Activated T-helper 1 cell treated with anti-CD3 and anti-CD28 coated beads, Interleukin-12 subunit alpha, Interleukin-12 subunit beta, Interleukin-2, Interleukin-4 antibody, amounts not matched to agents 30 ng/mL and 10 ng/mL and 1 ng/mL, durations not matched to agents 14 hours and 24 hours and 36 hours (primary cell): ENCODE measurements around the gene PEX16. TPM values are rescaled to one million over a fixed set of nuclear protein-coding genes. Genes with fewer than 3 reads are reported as not detected.
A peak's percentile ranks its signal among the peaks of the same experiment; 100 is the strongest.

Experiments used
- DNase-seq: peaks from one replicate; pipeline ENCODE4 v3.0.0; 2021; ENCODE audit warnings: low spot score
- H3K27ac Mint-ChIP-seq: one replicate; pipeline ENCODE4 v1.8.0; 2021; ENCODE audit warnings: mild to moderate bottlenecking, mixed read lengths
- H3K27me3 Mint-ChIP-seq: one replicate; pipeline ENCODE4 v1.8.0; 2022; ENCODE audit warnings: mild to moderate bottlenecking, moderate library complexity, mixed read lengths; ENCODE audit not compliant: insufficient read depth
- H3K36me3 Mint-ChIP-seq: one replicate; pipeline ENCODE4 v1.8.0; 2021; ENCODE audit warnings: low read depth, mixed read lengths
- H3K4me1 Mint-ChIP-seq: one replicate; pipeline ENCODE4 v1.8.0; 2021; ENCODE audit warnings: low read depth, mixed read lengths
- H3K4me3 Mint-ChIP-seq: one replicate; pipeline ENCODE4 v1.8.0; 2021; ENCODE audit warnings: mild to moderate bottlenecking, moderate library complexity, mixed read lengths
- H3K9me3 Mint-ChIP-seq: one replicate; pipeline ENCODE4 v1.8.0; 2021; ENCODE audit warnings: mixed read lengths
- intact Hi-C: fragments of 100-400 bp; cut with micrococcal nuclease; formaldehyde crosslinking; loops from one replicate; pipeline ENCODE4 v1.15.1; 2024
- total RNA-seq: library from RNA; stranded (reverse); gene quantifications from 2 replicates; pipeline ENCODE4 v1.2.3, GENCODE V29; 2022

Gene PEX16
- total RNA-seq, 1 donor from 2014 or later, result 44.6 TPM

DNA sequence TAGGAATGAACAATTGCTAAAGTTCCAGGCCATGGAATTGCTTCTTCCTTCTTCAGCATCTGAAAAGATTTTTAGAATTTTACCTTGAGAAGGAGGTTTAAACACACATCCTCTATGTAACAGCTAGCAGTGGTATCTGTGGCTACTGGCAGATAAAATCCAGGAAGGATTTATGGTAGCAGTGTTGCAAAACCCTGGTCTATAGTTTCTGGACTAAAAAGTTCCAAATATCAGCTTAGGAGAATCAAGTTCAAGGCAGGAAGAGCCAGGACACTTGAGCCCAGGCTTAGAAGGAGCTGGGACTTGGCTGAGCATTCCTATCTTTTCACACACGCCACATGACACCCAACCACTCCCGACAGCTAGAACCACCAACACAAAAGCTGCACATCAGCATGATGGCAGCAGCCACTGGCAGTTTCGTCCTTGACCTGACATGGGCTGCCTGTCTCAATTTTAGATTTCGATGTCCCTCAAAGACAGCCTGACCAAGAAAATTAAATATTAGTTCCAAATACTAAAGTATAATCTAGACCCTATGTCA, 18.9 kb upstream of the PEX16 start:
- intact Hi-C loops, result no loop called here
- no peak overlapping the region for H3K27ac Mint-ChIP-seq
- peaks cover 9% of the 10 kb centered on the region for H3K36me3 Mint-ChIP-seq
- no peaks in the 10 kb centered on the region for H3K27me3 Mint-ChIP-seq
- peaks cover 1% of the 10 kb centered on the region for H3K4me1 Mint-ChIP-seq
- no peak for DNase-seq
- H3K4me3 Mint-ChIP-seq, result no peak overlapping the region
- H3K9me3 Mint-ChIP-seq, result no peaks in the 10 kb centered on the region

DNA sequence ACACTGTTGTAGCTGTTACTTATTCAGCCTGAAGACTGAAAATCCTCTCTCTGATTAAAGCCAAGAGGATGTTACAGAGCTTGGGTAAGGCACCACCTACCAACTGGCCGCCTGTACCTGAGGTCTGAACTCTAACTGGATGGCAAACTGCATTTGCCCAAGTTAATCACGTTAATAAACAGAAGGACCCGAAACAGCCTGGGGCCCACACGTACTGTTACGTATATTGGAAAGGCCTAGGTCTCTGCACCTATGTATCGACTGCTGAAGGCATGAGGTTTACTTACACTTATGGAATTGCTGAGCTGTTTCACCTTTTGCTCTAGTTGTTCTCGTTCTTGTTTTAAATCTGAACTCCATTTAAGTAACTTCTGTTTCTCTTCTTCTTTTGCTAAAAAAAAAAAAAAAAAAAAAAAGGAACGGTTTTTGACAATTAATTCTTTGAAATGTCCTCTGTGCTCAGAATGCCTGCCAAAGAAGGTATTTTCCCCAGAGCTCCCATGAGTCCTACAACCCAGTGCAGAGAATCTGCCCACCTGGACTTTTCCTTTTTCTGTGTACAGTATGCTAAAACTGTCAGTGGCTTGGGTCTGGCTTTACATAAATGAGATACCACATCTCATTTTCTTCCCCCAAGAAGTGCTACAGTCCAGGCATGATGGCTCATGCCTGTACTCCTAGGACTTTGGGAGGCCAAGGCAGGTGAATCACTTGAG, 17.8 kb upstream of the PEX16 start:
- DNase-seq, result no peak
- Mint-ChIP-seq H3K4me3 (no peak overlapping the region), H3K27me3 (no peaks in the 10 kb centered on the region), H3K9me3 (no peaks in the 10 kb centered on the region), H3K36me3 (peaks cover 10% of the 10 kb centered on the region), H3K4me1 (peaks cover 12% of the 10 kb centered on the region), H3K27ac (no peak overlapping the region)
- intact Hi-C loops, result no loop called here

DNA sequence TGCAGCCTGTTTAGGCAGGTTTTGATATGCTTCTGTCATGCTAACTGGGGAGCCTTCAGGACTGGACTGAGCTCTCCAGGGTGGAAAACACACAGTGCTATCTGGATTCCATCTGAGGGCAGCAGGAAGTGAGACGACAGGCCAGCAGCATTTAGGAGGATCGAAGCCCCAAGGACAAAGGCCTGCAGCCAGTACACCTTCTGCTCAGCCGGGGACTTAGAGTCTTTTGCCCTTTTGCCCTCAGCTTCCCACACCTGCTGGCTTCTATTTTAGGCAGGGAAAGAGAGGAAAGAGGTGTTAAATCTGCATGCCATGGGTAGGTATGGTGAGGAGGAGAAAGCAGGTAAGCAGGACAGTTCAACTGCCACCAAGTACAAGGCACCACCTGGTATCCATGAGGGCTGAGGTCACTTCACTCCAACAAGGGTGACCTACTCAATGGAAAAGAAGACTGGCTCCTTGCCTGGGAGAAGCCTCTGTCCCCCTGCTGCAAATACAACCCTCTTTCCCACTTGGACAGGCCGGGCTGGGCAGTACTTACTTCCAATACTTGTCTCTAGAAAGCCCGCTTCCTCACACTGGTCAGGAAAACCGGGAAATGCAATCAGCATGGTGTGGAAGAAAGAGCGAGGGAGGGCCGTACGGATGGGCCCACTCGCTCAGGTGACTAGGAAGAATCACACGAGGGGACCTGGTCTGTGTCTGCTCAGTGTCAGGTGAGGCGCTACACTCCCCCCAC, 17.1 kb upstream of the PEX16 start:
- intact Hi-C loops, result no loop called here
- DNase-seq, result no peak
- Mint-ChIP-seq H3K27me3 (no peaks in the 10 kb centered on the region), H3K4me1 (peaks cover 20% of the 10 kb centered on the region), H3K9me3 (no peaks in the 10 kb centered on the region), H3K4me3 (no peak overlapping the region), H3K27ac (no peak overlapping the region), H3K36me3 (peaks cover 10% of the 10 kb centered on the region)

DNA sequence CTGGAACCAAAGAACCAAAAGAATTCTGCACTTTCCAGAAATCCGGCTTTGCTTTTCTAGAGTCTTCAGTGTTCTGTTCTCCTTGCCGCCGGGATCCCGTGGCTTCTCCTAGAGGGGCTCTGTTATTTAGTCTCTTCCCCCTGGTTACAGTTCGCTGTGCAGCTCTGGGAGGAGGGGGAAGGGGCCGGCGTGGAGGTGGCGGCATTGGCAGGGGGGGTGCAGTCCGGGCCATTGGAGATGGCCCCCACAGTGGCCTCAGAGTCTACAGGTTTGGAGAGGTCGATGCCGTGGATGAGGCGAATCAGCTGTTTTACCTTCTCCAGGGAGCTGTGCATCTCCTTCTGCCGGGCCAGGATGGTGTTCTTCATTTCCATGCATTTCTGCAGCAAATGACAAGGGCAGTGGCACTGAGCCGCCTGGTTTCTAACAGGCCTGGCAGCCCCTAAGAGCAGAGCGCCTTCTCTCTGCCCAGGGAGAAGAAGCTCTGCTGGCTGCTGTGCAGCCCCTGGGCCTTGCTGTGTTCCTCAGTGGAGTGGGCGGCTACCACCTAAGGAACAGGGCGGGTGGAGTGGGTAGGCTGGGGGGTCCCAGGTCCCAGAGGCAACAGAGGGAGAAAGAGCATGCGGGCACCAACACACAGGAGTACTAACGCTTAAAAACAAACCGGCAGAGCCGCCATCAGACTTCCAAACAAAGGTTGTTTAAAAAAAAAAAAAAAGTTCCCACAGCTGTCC, 16.3 kb upstream of the PEX16 start:
- Mint-ChIP-seq H3K4me1 (peaks cover 21% of the 10 kb centered on the region), H3K27me3 (no peaks in the 10 kb centered on the region), H3K9me3 (no peaks in the 10 kb centered on the region), H3K27ac (no peak overlapping the region), H3K36me3 (peaks cover 10% of the 10 kb centered on the region), H3K4me3 (no peak overlapping the region)
- intact Hi-C loops, result no loop called here
- DNase-seq, result no peak

DNA sequence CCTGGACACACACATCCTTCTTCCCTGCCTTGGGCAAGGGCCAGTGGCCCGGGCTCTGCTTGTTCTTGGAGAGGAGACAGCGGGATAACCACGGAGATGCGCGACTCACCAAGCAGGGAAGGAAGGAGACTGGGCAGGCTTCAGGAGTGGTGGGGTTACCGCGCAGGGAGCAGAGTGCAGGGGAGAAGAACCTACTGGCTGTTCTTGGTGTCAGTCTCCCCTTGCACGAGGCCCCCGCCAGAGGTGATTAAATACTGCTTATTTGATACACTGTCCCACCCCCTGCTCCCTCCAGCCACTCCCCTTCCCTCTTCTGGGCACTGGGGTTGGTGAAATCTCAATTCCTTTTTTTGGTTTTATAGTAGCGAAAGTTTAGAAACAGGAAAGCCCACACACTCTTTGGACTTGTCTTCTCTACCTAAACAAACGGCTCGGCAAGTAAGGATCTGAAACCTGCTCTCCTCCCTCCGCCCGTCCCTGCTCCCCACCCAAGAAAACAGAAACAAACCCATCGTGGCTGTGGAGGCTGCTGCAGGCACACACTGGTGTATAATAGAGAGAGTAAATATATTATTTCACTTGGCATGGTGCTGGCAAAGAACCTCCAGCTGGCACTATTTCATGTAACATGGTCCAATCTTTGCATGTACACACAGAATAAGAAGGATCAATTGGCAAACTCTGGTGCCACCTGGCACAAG, 15.6 kb upstream of the PEX16 start:
- Mint-ChIP-seq H3K4me1 (peaks cover 21% of the 10 kb centered on the region), H3K36me3 (peaks cover 10% of the 10 kb centered on the region), H3K27me3 (no peaks in the 10 kb centered on the region), H3K4me3 (no peak overlapping the region), H3K27ac (no peak overlapping the region), H3K9me3 (no peaks in the 10 kb centered on the region)
- intact Hi-C loops, result no loop called here
- DNase-seq, result no peak

DNA sequence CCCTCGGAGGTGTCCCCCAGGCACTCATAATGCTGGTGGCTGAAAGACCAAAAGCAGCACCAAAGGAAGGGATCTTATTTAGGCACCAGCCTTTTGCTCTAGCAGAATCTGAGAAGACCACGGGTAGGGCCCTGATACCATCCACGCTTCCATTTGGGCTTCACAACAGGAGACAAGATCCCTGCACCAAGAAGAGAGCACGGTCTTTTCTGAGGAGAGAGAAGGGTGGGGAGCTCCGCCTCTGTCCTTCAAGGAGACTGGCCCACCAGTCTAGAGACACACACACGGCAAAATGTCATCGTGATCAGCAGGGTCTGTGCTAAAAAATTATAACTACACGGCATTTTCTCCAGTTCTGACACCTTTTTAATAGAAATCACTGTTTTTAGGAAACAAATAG, 14.5 kb upstream of the PEX16 start:
- Mint-ChIP-seq H3K27me3 (no peaks in the 10 kb centered on the region), H3K36me3 (peaks cover 10% of the 10 kb centered on the region), H3K27ac (no peak overlapping the region), H3K4me3 (no peak overlapping the region), H3K4me1 (peaks cover 21% of the 10 kb centered on the region), H3K9me3 (no peaks in the 10 kb centered on the region)
- DNase-seq, result no peak
- intact Hi-C loops, result no loop called here

DNA sequence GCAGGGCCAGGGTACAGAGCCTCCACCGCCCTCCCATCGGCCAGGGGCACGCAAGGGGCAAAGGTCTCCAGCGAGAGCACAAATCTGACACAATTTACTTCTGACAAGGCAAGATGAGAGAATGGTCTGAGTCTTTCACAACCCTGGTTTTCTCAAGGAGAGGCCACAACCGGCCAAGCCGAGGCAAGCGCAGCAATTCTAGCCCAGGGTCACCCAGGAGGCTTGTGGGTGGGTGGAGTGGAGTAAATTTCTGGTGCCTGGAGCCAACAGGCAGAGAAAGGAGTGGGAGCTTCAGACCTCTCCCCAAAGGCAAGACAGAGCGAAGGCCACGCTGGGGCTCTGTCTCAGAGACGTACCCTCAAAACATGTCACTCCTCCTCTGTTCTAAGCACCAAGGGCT, 14.1 kb upstream of the PEX16 start:
- intact Hi-C loops, result no loop called here
- Mint-ChIP-seq H3K9me3 (no peaks in the 10 kb centered on the region), H3K27me3 (no peaks in the 10 kb centered on the region), H3K4me1 (peaks cover 21% of the 10 kb centered on the region), H3K27ac (no peak overlapping the region), H3K36me3 (peaks cover 10% of the 10 kb centered on the region), H3K4me3 (no peak overlapping the region)
- DNase-seq, result no peak

DNA sequence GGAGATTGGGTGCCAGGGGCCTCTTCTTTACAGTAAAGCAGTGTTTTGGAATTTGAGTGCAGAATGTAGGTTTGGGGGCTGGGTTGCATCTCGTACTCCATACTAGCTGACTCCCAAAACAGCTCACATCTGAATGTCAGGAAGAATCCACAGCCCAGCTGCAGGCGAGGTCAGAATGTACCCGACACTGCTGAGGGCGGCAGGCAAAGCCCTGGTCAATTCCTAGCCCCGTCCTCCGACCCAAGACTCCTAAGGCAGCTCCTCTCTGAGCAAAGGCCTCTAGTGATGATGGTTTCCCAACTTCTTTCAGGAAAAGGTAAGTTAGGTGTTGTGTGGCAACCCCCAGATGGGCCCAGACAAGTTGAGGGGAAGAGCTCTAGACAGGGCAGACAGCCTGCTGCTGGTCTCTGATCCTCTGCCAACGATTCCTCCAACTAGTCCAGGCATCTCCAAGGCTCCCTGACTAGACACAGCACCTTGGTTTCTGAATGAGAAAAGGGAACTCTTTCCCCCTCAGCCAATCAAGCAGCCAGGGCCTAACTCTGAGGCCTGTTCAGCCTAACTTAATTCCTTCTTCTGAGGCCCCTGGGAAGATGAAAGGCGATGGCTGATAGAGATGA, 13.4 kb upstream of the PEX16 start:
- DNase-seq, result no peak
- no peak overlapping the region for H3K4me3 Mint-ChIP-seq
- intact Hi-C loops, result no loop called here
- H3K36me3 Mint-ChIP-seq, result peaks cover 9% of the 10 kb centered on the region
- no peaks in the 10 kb centered on the region for H3K27me3 Mint-ChIP-seq
- H3K4me1 Mint-ChIP-seq, result peaks cover 21% of the 10 kb centered on the region
- H3K27ac Mint-ChIP-seq, result no peak overlapping the region
- H3K9me3 Mint-ChIP-seq, result no peaks in the 10 kb centered on the region

DNA sequence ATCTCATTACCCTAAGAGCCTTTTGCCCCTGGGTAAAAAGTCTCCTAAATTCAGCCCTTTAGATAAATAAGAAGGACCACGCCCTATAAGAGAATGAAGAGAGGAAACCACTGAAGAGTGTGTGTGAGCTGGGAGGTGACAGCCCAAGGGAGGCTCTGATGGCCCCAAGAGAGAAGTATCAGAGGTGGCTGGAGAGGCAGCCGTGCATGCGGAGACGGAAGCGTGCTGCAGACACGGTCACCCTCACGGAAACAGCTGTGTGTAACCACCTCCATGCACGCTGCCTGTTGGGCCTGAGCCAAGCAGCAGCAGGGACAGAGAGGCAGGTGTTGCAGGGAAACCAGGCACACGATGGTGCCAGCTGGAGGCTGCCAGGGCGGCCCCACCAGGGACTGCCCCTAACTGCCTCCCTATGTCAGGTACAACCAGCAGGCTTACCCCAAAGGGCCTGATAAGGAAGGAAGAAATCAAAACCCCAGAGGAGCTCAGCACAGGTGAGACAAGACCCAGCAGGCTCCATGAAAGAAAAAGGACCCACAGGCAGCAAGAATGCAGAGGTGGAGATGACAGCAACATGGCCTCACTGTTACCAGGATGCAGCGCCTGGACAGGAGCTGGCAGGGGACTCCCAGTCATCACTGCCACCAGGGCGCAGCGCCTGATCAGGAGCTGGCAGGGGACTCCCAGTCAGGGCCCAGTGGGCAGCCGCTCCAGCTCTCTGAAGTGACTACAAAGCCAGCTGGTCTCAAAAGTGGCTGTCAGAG, 12.5 kb upstream of the PEX16 start:
- intact Hi-C loops, result no loop called here
- H3K27me3 Mint-ChIP-seq, result no peaks in the 10 kb centered on the region
- no peak for DNase-seq
- peaks cover 21% of the 10 kb centered on the region for H3K4me1 Mint-ChIP-seq
- no peaks in the 10 kb centered on the region for H3K9me3 Mint-ChIP-seq
- H3K36me3 Mint-ChIP-seq, result peaks cover 9% of the 10 kb centered on the region
- H3K4me3 Mint-ChIP-seq, result peak overlapping the region; percentile 29
- H3K27ac Mint-ChIP-seq, result peak overlapping the region; percentile 51

DNA sequence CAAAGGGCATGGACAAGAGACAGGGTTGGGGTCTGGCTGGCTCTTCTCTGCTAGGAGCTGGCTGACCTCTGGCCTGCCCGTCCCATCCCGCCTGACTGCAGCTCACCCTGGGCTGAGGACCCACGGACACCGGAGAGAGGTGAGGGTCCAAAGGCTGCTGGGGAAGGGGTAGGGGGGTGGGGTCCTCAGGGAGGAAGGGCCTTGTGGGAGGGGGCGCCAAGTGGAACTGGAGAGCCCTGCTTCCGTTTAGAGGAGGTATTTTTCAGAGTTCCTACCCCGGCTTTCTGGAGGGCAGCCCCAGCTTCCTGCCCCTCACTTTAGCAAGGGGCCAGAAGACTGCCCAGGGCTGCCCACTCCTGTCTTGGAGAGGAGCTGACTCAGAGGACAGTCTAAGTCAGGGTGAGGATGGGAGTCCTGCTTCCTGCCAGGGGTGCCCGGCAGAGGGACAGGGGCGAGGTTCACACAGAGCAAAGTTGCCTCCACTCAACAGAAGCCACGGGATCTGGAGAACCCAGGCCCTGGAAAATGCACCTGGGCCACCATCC, 11.9 kb upstream of the PEX16 start:
- intact Hi-C loops, result no loop called here
- peaks cover 21% of the 10 kb centered on the region for H3K4me1 Mint-ChIP-seq
- H3K27me3 Mint-ChIP-seq, result peaks cover 6% of the 10 kb centered on the region
- H3K36me3 Mint-ChIP-seq, result peaks cover 9% of the 10 kb centered on the region
- H3K27ac Mint-ChIP-seq, result peak overlapping the region; percentile 51
- H3K9me3 Mint-ChIP-seq, result no peaks in the 10 kb centered on the region
- peak overlapping the region; percentile 5 for H3K4me3 Mint-ChIP-seq
- DNase-seq, result no peak

DNA sequence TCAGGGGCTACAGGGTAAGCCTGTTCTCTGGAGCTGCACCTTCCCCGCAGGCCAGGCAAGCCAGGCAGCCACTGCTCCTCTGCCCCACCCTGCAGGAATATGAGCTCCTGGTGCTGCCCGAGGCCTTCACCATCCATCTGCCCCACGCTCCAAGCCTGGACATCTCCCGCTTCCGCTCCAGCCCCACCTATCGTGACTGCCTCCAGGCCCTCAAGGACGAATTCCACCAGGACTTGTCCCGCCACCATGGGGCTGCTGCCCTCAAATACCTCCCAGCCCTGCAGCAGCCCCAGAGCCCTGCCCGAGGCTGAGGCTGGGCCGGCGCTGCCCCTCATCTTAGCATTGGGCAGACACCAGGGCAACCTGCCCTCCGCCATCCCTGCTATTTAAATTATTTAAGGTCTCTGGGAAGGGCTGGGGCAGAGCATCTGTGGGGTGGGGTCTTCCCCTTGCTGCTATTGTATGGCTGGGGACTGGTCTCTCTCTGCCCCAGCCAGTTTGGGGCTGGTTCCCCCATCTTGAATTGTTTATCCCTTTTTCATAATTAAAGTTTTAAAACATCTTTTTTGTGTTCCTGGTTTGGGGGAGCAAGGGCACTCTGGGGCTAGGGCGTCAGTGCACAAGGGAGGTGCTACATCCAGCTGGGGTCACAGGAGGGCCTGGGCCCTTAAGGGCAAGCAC, 11.0 kb upstream of the PEX16 start:
- peaks cover 7% of the 10 kb centered on the region for H3K36me3 Mint-ChIP-seq
- H3K27ac Mint-ChIP-seq, result no peak overlapping the region
- H3K4me1 Mint-ChIP-seq, result peaks cover 21% of the 10 kb centered on the region
- no peak overlapping the region for H3K4me3 Mint-ChIP-seq
- intact Hi-C loops, result no loop called here
- DNase-seq, result no peak
- H3K9me3 Mint-ChIP-seq, result no peaks in the 10 kb centered on the region
- H3K27me3 Mint-ChIP-seq, result peaks cover 14% of the 10 kb centered on the region
